ENCODE data around the gene ABCC5.

Gene ABCC5

GRCh38 chr3:183912895-183913579, 104.6 kb downstream of the ABCC5 start:
- H3K9me3 ChIP-seq (ENCODE audit: control insufficient read depth in 1 of 2, low read length in 2 of 2): peaks cover 0 to 2% of the 10 kb centered on the region in 2 donors
- no peak overlapping the region for H3K27ac ChIP-seq (ENCODE audit: low read depth, low read length)
- no peak overlapping the region for H3K9ac ChIP-seq (ENCODE audit: low read depth in 1 of 2, low read length in 2 of 2)
- no peaks in the 10 kb centered on the region for H3K4me1 ChIP-seq (ENCODE audit: control insufficient read depth in 1 of 2, insufficient read depth in 2 of 2, low read length in 2 of 2)
- H3K27me3 ChIP-seq (ENCODE audit: control insufficient read depth in 1 of 2, insufficient read depth in 2 of 2, low read length in 2 of 2): no peaks in the 10 kb centered on the region
- H3K36me3 ChIP-seq (ENCODE audit: control insufficient read depth in 1 of 2, insufficient read depth in 2 of 2, low read length in 2 of 2): no peaks in the 10 kb centered on the region
- H3K4me3 ChIP-seq (ENCODE audit: low read depth in 1 of 2, low read length in 2 of 2): no peak overlapping the region

GRCh38 chr3:183911763-183912506, 105.7 kb downstream of the ABCC5 start:
- Histone ChIP-seq H3K36me3 (ENCODE audit: control insufficient read depth in 1 of 2, insufficient read depth in 2 of 2, low read length in 2 of 2) (no peaks in the 10 kb centered on the region), H3K4me1 (ENCODE audit: control insufficient read depth in 1 of 2, insufficient read depth in 2 of 2, low read length in 2 of 2) (no peaks in the 10 kb centered on the region), H3K9ac (ENCODE audit: low read depth in 1 of 2, low read length in 2 of 2) (no peak overlapping the region), H3K27me3 (ENCODE audit: control insufficient read depth in 1 of 2, insufficient read depth in 2 of 2, low read length in 2 of 2) (no peaks in the 10 kb centered on the region), H3K4me3 (ENCODE audit: low read depth in 1 of 2, low read length in 2 of 2) (no peak overlapping the region), H3K9me3 (ENCODE audit: control insufficient read depth in 1 of 2, low read length in 2 of 2) (peaks cover 0 to 2% of the 10 kb centered on the region in 2 donors), H3K27ac (ENCODE audit: low read depth, low read length) (no peak overlapping the region)

DNA sequence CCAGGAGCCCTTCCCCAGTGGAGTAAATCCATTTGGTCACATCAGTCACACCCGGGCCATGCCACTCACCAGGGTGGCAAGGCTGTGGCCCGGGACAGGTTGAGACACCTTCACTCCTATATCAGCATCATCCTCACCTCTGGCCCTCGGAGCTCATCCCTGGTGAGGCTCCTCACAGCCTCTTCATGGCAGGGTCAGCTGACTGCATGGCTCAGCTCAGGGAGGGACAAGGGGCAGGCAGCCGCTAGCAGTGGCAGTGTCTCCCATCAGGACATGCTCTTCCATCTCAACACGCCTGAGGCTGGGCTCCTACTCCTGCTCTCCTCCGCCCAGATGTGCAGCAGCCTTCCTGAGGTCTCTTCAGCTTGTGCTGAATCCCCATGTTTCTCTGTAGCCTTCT, 106.6 kb downstream of the ABCC5 start:
- H3K9me3 ChIP-seq (ENCODE audit: control insufficient read depth in 1 of 2, low read length in 2 of 2): peaks cover 0 to 2% of the 10 kb centered on the region in 2 donors
- H3K27ac ChIP-seq (ENCODE audit: low read depth, low read length): no peak overlapping the region
- H3K9ac ChIP-seq (ENCODE audit: low read depth in 1 of 2, low read length in 2 of 2): no peak overlapping the region
- H3K4me1 ChIP-seq (ENCODE audit: control insufficient read depth in 1 of 2, insufficient read depth in 2 of 2, low read length in 2 of 2): no peaks in the 10 kb centered on the region
- no peaks in the 10 kb centered on the region for H3K36me3 ChIP-seq (ENCODE audit: control insufficient read depth in 1 of 2, insufficient read depth in 2 of 2, low read length in 2 of 2)
- no peak overlapping the region for H3K4me3 ChIP-seq (ENCODE audit: low read depth in 1 of 2, low read length in 2 of 2)
- H3K27me3 ChIP-seq (ENCODE audit: control insufficient read depth in 1 of 2, insufficient read depth in 2 of 2, low read length in 2 of 2): no peaks in the 10 kb centered on the region

- H3K9ac ChIP-seq (ENCODE audit: low read depth in 1 of 2, low read length in 2 of 2): no peak overlapping the region
- H3K27me3 ChIP-seq (ENCODE audit: control insufficient read depth in 1 of 2, insufficient read depth in 2 of 2, low read length in 2 of 2): no peaks in the 10 kb centered on the region
- H3K4me1 ChIP-seq (ENCODE audit: control insufficient read depth in 1 of 2, insufficient read depth in 2 of 2, low read length in 2 of 2): no peaks in the 10 kb centered on the region
- H3K27ac ChIP-seq (ENCODE audit: low read depth, low read length): no peak overlapping the region
- H3K4me3 ChIP-seq (ENCODE audit: low read depth in 1 of 2, low read length in 2 of 2): no peak overlapping the region
- H3K9me3 ChIP-seq (ENCODE audit: control insufficient read depth in 1 of 2, low read length in 2 of 2): peaks cover 0 to 2% of the 10 kb centered on the region in 2 donors
- no peaks in the 10 kb centered on the region for H3K36me3 ChIP-seq (ENCODE audit: control insufficient read depth in 1 of 2, insufficient read depth in 2 of 2, low read length in 2 of 2)
Measured at GRCh38 chr3:183909030-183909600, 108.6 kb downstream of the ABCC5 start.

GRCh38 chr3:183907911-183908331, 109.8 kb downstream of the ABCC5 start:
- Histone ChIP-seq H3K9me3 (ENCODE audit: control insufficient read depth in 1 of 2, low read length in 2 of 2) (peaks cover 0 to under 1% of the 10 kb centered on the region in 2 donors), H3K27ac (ENCODE audit: low read depth, low read length) (no peak overlapping the region), H3K27me3 (ENCODE audit: control insufficient read depth in 1 of 2, insufficient read depth in 2 of 2, low read length in 2 of 2) (no peaks in the 10 kb centered on the region), H3K4me1 (ENCODE audit: control insufficient read depth in 1 of 2, insufficient read depth in 2 of 2, low read length in 2 of 2) (no peaks in the 10 kb centered on the region), H3K36me3 (ENCODE audit: control insufficient read depth in 1 of 2, insufficient read depth in 2 of 2, low read length in 2 of 2) (no peaks in the 10 kb centered on the region), H3K9ac (ENCODE audit: low read depth in 1 of 2, low read length in 2 of 2) (no peak overlapping the region), H3K4me3 (ENCODE audit: low read depth in 1 of 2, low read length in 2 of 2) (no peak overlapping the region)

DNA sequence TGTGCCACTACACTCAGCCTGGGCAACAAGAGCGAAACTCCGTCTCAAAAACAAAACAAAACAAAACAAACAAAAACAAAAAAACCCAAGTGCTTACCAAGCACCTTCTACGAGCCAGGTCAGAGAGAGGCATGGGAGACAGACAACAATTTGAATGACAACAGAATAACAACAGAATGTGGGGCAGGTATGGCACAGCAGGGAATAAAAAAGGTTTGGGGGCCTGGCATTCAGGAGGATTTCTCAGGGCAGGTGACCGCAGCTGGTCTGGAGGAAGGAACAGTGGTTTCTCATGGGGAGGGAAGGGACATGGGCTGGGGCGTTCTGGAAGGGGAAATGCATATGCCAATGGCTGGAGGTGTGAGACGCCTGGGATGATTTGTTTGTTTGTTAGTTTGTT, 110.5 kb downstream of the ABCC5 start:
- no peaks in the 10 kb centered on the region for H3K36me3 ChIP-seq (ENCODE audit: control insufficient read depth in 1 of 2, insufficient read depth in 2 of 2, low read length in 2 of 2)
- no peak overlapping the region for H3K9ac ChIP-seq (ENCODE audit: low read depth in 1 of 2, low read length in 2 of 2)
- H3K27me3 ChIP-seq (ENCODE audit: control insufficient read depth in 1 of 2, insufficient read depth in 2 of 2, low read length in 2 of 2): no peaks in the 10 kb centered on the region
- no peaks in the 10 kb centered on the region for H3K4me1 ChIP-seq (ENCODE audit: control insufficient read depth in 1 of 2, insufficient read depth in 2 of 2, low read length in 2 of 2)
- H3K27ac ChIP-seq (ENCODE audit: low read depth, low read length): no peak overlapping the region
- no peak overlapping the region for H3K4me3 ChIP-seq (ENCODE audit: low read depth in 1 of 2, low read length in 2 of 2)
- no peaks in the 10 kb centered on the region for H3K9me3 ChIP-seq (ENCODE audit: control insufficient read depth in 1 of 2, low read length in 2 of 2)

DNA sequence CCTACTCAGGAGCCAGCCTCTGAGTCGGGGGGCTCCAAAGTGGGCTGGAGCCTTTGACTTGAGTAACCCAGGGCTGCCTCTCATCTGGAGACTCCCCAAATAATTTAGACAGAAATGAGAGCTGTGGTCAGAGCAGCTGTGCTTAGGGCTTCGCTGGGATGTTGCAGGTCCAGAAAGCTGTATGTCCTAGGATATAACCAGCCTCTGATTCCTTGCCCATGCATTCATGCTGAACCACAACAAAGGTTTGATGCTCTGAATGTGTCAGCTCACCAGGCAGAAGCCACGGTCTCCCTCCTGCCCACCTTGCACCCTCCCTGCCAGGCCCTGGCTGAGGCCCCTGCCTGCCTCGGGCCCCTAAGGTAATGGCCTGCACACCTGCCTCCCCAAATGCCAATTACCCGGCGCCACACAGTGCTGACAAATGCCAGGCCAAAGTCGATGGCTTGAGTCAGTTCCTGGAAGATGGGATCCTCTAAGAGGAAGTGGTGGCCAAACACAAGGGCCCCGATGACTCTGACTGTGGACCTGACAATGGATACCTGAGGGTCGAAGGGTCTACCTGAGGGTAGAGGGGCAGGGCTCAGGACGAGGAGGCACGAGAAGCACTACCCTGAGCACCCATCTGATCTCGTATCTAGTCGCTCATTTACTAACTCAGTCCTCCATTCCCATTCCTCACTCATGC, 111.3 kb downstream of the ABCC5 start:
- Histone ChIP-seq H3K27ac (ENCODE audit: low read depth, low read length) (no peak overlapping the region), H3K27me3 (ENCODE audit: control insufficient read depth in 1 of 2, insufficient read depth in 2 of 2, low read length in 2 of 2) (no peaks in the 10 kb centered on the region), H3K36me3 (ENCODE audit: control insufficient read depth in 1 of 2, insufficient read depth in 2 of 2, low read length in 2 of 2) (no peaks in the 10 kb centered on the region), H3K9ac (ENCODE audit: low read depth in 1 of 2, low read length in 2 of 2) (no peak overlapping the region), H3K9me3 (ENCODE audit: control insufficient read depth in 1 of 2, low read length in 2 of 2) (no peaks in the 10 kb centered on the region), H3K4me1 (ENCODE audit: control insufficient read depth in 1 of 2, insufficient read depth in 2 of 2, low read length in 2 of 2) (no peaks in the 10 kb centered on the region), H3K4me3 (ENCODE audit: low read depth in 1 of 2, low read length in 2 of 2) (no peak overlapping the region)

GRCh38 chr3:183904833-183905780, 112.6 kb downstream of the ABCC5 start:
- H3K27ac ChIP-seq (ENCODE audit: low read depth, low read length): no peak overlapping the region
- H3K36me3 ChIP-seq (ENCODE audit: control insufficient read depth in 1 of 2, insufficient read depth in 2 of 2, low read length in 2 of 2): no peaks in the 10 kb centered on the region
- H3K27me3 ChIP-seq (ENCODE audit: control insufficient read depth in 1 of 2, insufficient read depth in 2 of 2, low read length in 2 of 2): no peaks in the 10 kb centered on the region
- H3K9ac ChIP-seq (ENCODE audit: low read depth in 1 of 2, low read length in 2 of 2): no peak overlapping the region
- H3K4me1 ChIP-seq (ENCODE audit: control insufficient read depth in 1 of 2, insufficient read depth in 2 of 2, low read length in 2 of 2): no peaks in the 10 kb centered on the region
- H3K9me3 ChIP-seq (ENCODE audit: control insufficient read depth in 1 of 2, low read length in 2 of 2): no peaks in the 10 kb centered on the region
- H3K4me3 ChIP-seq (ENCODE audit: low read depth in 1 of 2, low read length in 2 of 2): no peak overlapping the region

- H3K4me3 ChIP-seq (ENCODE audit: low read depth in 1 of 2, low read length in 2 of 2): no peak overlapping the region
- no peaks in the 10 kb centered on the region for H3K36me3 ChIP-seq (ENCODE audit: control insufficient read depth in 1 of 2, insufficient read depth in 2 of 2, low read length in 2 of 2)
- H3K27me3 ChIP-seq (ENCODE audit: control insufficient read depth in 1 of 2, insufficient read depth in 2 of 2, low read length in 2 of 2): peaks cover 0 to 2% of the 10 kb centered on the region in 2 donors
- no peaks in the 10 kb centered on the region for H3K9me3 ChIP-seq (ENCODE audit: control insufficient read depth in 1 of 2, low read length in 2 of 2)
- peaks cover 0 to 1% of the 10 kb centered on the region in 2 donors for H3K4me1 ChIP-seq (ENCODE audit: control insufficient read depth in 1 of 2, insufficient read depth in 2 of 2, low read length in 2 of 2)
- no peak overlapping the region for H3K9ac ChIP-seq (ENCODE audit: low read depth in 1 of 2, low read length in 2 of 2)
- H3K27ac ChIP-seq (ENCODE audit: low read depth, low read length): no peak overlapping the region
Measured at GRCh38 chr3:183898028-183898431, 119.7 kb downstream of the ABCC5 start.

Data from duodenal mucosa (tissue), 2 donors.